Measurements from ENCODE around the gene MBIP.

Gene MBIP

GRCh38 chr14:36320897-36321381 lies 502 bp upstream of the MBIP start:
- TF ChIP-seq GATA3 (IDR thresholded peaks at IDR 0.05; ENCODE audit: low read depth, low read length) = no peak
- TF ChIP-seq GATA2 (IDR thresholded peaks at IDR 0.05; ENCODE audit: low read depth, low read length) = no peak

GRCh38 chr14:36319899-36320199 lies 588 bp downstream of the MBIP start:
- TF ChIP-seq GATA3 (IDR thresholded peaks at IDR 0.05; ENCODE audit: low read depth, low read length) = no peak
- TF ChIP-seq GATA2 (IDR thresholded peaks at IDR 0.05; ENCODE audit: low read depth, low read length) = no peak

GRCh38 chr14:36317650-36318049 lies 2.8 kb downstream of the MBIP start:
- no peak for TF ChIP-seq GATA3 (IDR thresholded peaks at IDR 0.05; ENCODE audit: low read depth, low read length)
- TF ChIP-seq GATA2 (IDR thresholded peaks at IDR 0.05; ENCODE audit: low read depth, low read length) = no peak

- TF ChIP-seq GATA3 (IDR thresholded peaks at IDR 0.05; ENCODE audit: low read depth, low read length) = no peak
- no peak for TF ChIP-seq GATA2 (IDR thresholded peaks at IDR 0.05; ENCODE audit: low read depth, low read length)
Observed at GRCh38 chr14:36316131-36316530, 4.3 kb downstream of the MBIP start.

- no peak for TF ChIP-seq GATA2 (IDR thresholded peaks at IDR 0.05; ENCODE audit: low read depth, low read length)
- TF ChIP-seq GATA3 (IDR thresholded peaks at IDR 0.05; ENCODE audit: low read depth, low read length) = no peak
Observed at GRCh38 chr14:36315159-36315853, 5.1 kb downstream of the MBIP start.

- TF ChIP-seq GATA2 (IDR thresholded peaks at IDR 0.05; ENCODE audit: low read depth, low read length) (no peak), GATA3 (IDR thresholded peaks at IDR 0.05; ENCODE audit: low read depth, low read length) (no peak)
Observed at GRCh38 chr14:36313898-36314297, 6.5 kb downstream of the MBIP start.

GRCh38 chr14:36313206-36313605 lies 7.2 kb downstream of the MBIP start:
- TF ChIP-seq GATA2 (IDR thresholded peaks at IDR 0.05; ENCODE audit: low read depth, low read length) (no peak), GATA3 (IDR thresholded peaks at IDR 0.05; ENCODE audit: low read depth, low read length) (no peak)

- no peak for TF ChIP-seq GATA3 (IDR thresholded peaks at IDR 0.05; ENCODE audit: low read depth, low read length)
- TF ChIP-seq GATA2 (IDR thresholded peaks at IDR 0.05; ENCODE audit: low read depth, low read length) = no peak
Observed at GRCh38 chr14:36306836-36307235, 13.6 kb downstream of the MBIP start.

- TF ChIP-seq GATA3 (IDR thresholded peaks at IDR 0.05; ENCODE audit: low read depth, low read length) (no peak), GATA2 (IDR thresholded peaks at IDR 0.05; ENCODE audit: low read depth, low read length) (no peak)
Observed at GRCh38 chr14:36304895-36305294, 15.5 kb downstream of the MBIP start.

GRCh38 chr14:36303960-36304359 lies 16.5 kb downstream of the MBIP start:
- no peak for TF ChIP-seq GATA2 (IDR thresholded peaks at IDR 0.05; ENCODE audit: low read depth, low read length)
- TF ChIP-seq GATA3 (IDR thresholded peaks at IDR 0.05; ENCODE audit: low read depth, low read length) = no peak

- TF ChIP-seq GATA3 (IDR thresholded peaks at IDR 0.05; ENCODE audit: low read depth, low read length) = no peak
- TF ChIP-seq GATA2 (IDR thresholded peaks at IDR 0.05; ENCODE audit: low read depth, low read length) = no peak
Observed at GRCh38 chr14:36302823-36303222, 17.6 kb downstream of the MBIP start.

- TF ChIP-seq GATA2 (IDR thresholded peaks at IDR 0.05; ENCODE audit: low read depth, low read length) (no peak), GATA3 (IDR thresholded peaks at IDR 0.05; ENCODE audit: low read depth, low read length) (no peak)
Observed at GRCh38 chr14:36301159-36301558, 19.3 kb downstream of the MBIP start.

GRCh38 chr14:36300337-36300736 lies 20.1 kb downstream of the MBIP start:
- TF ChIP-seq GATA3 (IDR thresholded peaks at IDR 0.05; ENCODE audit: low read depth, low read length) (no peak), GATA2 (IDR thresholded peaks at IDR 0.05; ENCODE audit: low read depth, low read length) (no peak)

- no peak for TF ChIP-seq GATA2 (IDR thresholded peaks at IDR 0.05; ENCODE audit: low read depth, low read length)
- no peak for TF ChIP-seq GATA3 (IDR thresholded peaks at IDR 0.05; ENCODE audit: low read depth, low read length)
Observed at GRCh38 chr14:36295642-36296627, 24.5 kb downstream of the MBIP start.

- no peak for TF ChIP-seq GATA3 (IDR thresholded peaks at IDR 0.05; ENCODE audit: low read depth, low read length)
- TF ChIP-seq GATA2 (IDR thresholded peaks at IDR 0.05; ENCODE audit: low read depth, low read length) = no peak
Observed at GRCh38 chr14:36294543-36294942, 25.9 kb downstream of the MBIP start.

Measured in SH-SY5Y (cell line).